Endothelial cell (in vitro differentiated cells): ENCODE measurements around the gene SCN1B. TPM values are rescaled to one million over a fixed set of nuclear protein-coding genes. Genes with fewer than 3 reads are reported as not detected.
"Not testable (repeated sequence)": the region's sequence is repeated elsewhere in the genome, so short reads cannot be mapped to it uniquely, and the experiment has no call there.

Experiments used
- DNase-seq: peaks from one replicate; pipeline ENCODE4 v3.0.0; 2021; ENCODE audit warnings: low spot score
- H3K27ac Mint-ChIP-seq: one replicate; pipeline ENCODE4 v1.8.0; 2021; ENCODE audit warnings: mixed read lengths, inconsistent platforms; ENCODE audit not compliant: unreplicated experiment
- H3K27me3 Mint-ChIP-seq: one replicate; pipeline ENCODE4 v1.8.0; 2021; ENCODE audit warnings: mild to moderate bottlenecking, moderate library complexity, mixed read lengths, inconsistent platforms; ENCODE audit not compliant: unreplicated experiment
- H3K36me3 Mint-ChIP-seq: one replicate; pipeline ENCODE4 v1.8.0; 2021; ENCODE audit warnings: mild to moderate bottlenecking, low read depth, mixed read lengths, inconsistent platforms; ENCODE audit not compliant: unreplicated experiment
- H3K4me1 Mint-ChIP-seq: one replicate; pipeline ENCODE4 v1.8.0; 2021; ENCODE audit warnings: mild to moderate bottlenecking, mixed read lengths, inconsistent platforms; ENCODE audit not compliant: unreplicated experiment
- H3K4me3 Mint-ChIP-seq: one replicate; pipeline ENCODE4 v1.8.0; 2021; ENCODE audit warnings: mild to moderate bottlenecking, mixed read lengths, inconsistent platforms; ENCODE audit not compliant: unreplicated experiment
- H3K9me3 Mint-ChIP-seq: one replicate; pipeline ENCODE4 v1.8.0; 2021; ENCODE audit warnings: mixed read lengths, inconsistent platforms; ENCODE audit not compliant: unreplicated experiment
- CTCF ChIP-seq: fragments of 200-600 bp; sonication (generic); IDR thresholded peaks from one replicate; pipeline ENCODE4 v1.5.0; 2021; ENCODE audit warnings: antibody characterized with exemption; ENCODE audit not compliant: unreplicated experiment
- total RNA-seq: library from RNA; stranded (reverse); fragmentation: NEBNext Ultra II Directional; extraction: Animal tissue kit (Norgen Biotek cat#: 25700); gene quantifications from one replicate; pipeline ENCODE4 v1.2.1, GENCODE V29; 2021; ENCODE audit not compliant: unreplicated experiment

Gene SCN1B
- total RNA-seq, 1 donor from 2014 or later, result 0.62 TPM

- peaks cover 15% of the 10 kb centered on the region for H3K36me3 Mint-ChIP-seq
- DNase-seq, result no peak
- H3K4me3 Mint-ChIP-seq, result peak overlapping the region; percentile 19
- no peak for TF ChIP-seq CTCF
- peak overlapping the region; percentile 73 for H3K27ac Mint-ChIP-seq
- peaks cover 41% of the 10 kb centered on the region for H3K4me1 Mint-ChIP-seq
- no peaks in the 10 kb centered on the region for H3K9me3 Mint-ChIP-seq
- peaks cover 23% of the 10 kb centered on the region for H3K27me3 Mint-ChIP-seq
These were observed 33.1 kb upstream of the SCN1B start for GRCh38 chr19:34997071-34997617.

GRCh38 chr19:34998224-34998623 is 32.0 kb upstream of the SCN1B start:
- peaks cover 27% of the 10 kb centered on the region for H3K27me3 Mint-ChIP-seq
- not testable (repeated sequence) for H3K9me3 Mint-ChIP-seq, H3K27ac Mint-ChIP-seq, H3K4me3 Mint-ChIP-seq, DNase-seq
- peaks cover 20% of the 10 kb centered on the region for H3K36me3 Mint-ChIP-seq
- H3K4me1 Mint-ChIP-seq, result peaks cover 51% of the 10 kb centered on the region

- Mint-ChIP-seq H3K9me3 (no peaks in the 10 kb centered on the region), H3K36me3 (peaks cover 17% of the 10 kb centered on the region), H3K4me1 (peaks cover 56% of the 10 kb centered on the region), H3K4me3 (peak overlapping the region; percentile 90), H3K27me3 (peaks cover 28% of the 10 kb centered on the region), H3K27ac (peak overlapping the region; percentile 84)
- DNase-seq, result no peak
- TF ChIP-seq CTCF, result no peak
These were observed 31.3 kb upstream of the SCN1B start for GRCh38 chr19:34998777-34999497.

GRCh38 chr19:34999498-35000337 is 30.6 kb upstream of the SCN1B start, which contains the start of gene GRAMD1A:
Gene GRAMD1A, plus strand, starts transcription at chr19:35000323. Its CDS starts 156 bp downstream, at chr19:35000479.
- H3K27ac Mint-ChIP-seq, result peak within 1 kb of the TSS; percentile 94
- H3K4me1 Mint-ChIP-seq, result peaks cover 59% of the 10 kb centered on the region

More at GRCh38 chr19:34999498-35000337, 30.6 kb upstream of the SCN1B start, which contains the start of gene GRAMD1A:
- H3K9me3 Mint-ChIP-seq, result no peaks in the 10 kb centered on the region
- H3K27me3 Mint-ChIP-seq, result peaks cover 28% of the 10 kb centered on the region
- DNase-seq, result peak; percentile 81
- H3K4me3 Mint-ChIP-seq, result peak within 1 kb of the TSS; percentile 99
- no peak for TF ChIP-seq CTCF
- peaks cover 16% of the 10 kb centered on the region for H3K36me3 Mint-ChIP-seq
